ENCODE results near the gene SLC29A1. TPM values are rescaled to one million over a fixed set of nuclear protein-coding genes. Genes with fewer than 3 reads are reported as not detected.

The SLC29A1 gene
- polyA plus RNA-seq, 5 donors, result 21.9 to 33.2 (median 26.2) TPM

Other genes starting within 250 kb of the SLC29A1 start
- 10 to 100 TPM; 28.3 to 43.0 (median 37.2) TPM for gene MRPL14, start 96.1 kb upstream of the SLC29A1 start, polyA plus RNA-seq (ENCODE audit: insufficient read depth in 1 of 5, insufficient read length in 5 of 5, low replicate concordance in 1 of 5)
- 10 to 100 TPM; 26.0 to 38.2 (median 29.5) TPM for gene TMEM63B, start 96.0 kb upstream of the SLC29A1 start, polyA plus RNA-seq (ENCODE audit: insufficient read depth in 1 of 5, insufficient read length in 5 of 5, low replicate concordance in 1 of 5)
- gene CAPN11, start 64.8 kb upstream of the SLC29A1 start, polyA plus RNA-seq (ENCODE audit: insufficient read depth in 1 of 5, insufficient read length in 5 of 5, low replicate concordance in 1 of 5), result under 1 TPM; 0.06 to 0.26 (median 0.12) TPM
- gene MYMX, start 6.7 kb upstream of the SLC29A1 start, polyA plus RNA-seq (ENCODE audit: insufficient read depth in 1 of 5, insufficient read length in 5 of 5, low replicate concordance in 1 of 5), result 1 to 10 TPM in 2 of 5 donors, under 1 TPM in 3; 0.37 to 1.8 (median 0.70) TPM
- gene HSP90AB1, start 23.5 kb downstream of the SLC29A1 start, polyA plus RNA-seq (ENCODE audit: insufficient read depth in 1 of 5, insufficient read length in 5 of 5, low replicate concordance in 1 of 5), result 1,000 to 10,000 TPM; 1,058 to 1,493 (median 1,212) TPM
- 10 to 100 TPM; 38.9 to 49.0 (median 43.2) TPM for gene SLC35B2, start 33.9 kb downstream of the SLC29A1 start, polyA plus RNA-seq (ENCODE audit: insufficient read depth in 1 of 5, insufficient read length in 5 of 5, low replicate concordance in 1 of 5)
- gene NFKBIE, start 42.0 kb downstream of the SLC29A1 start, polyA plus RNA-seq (ENCODE audit: insufficient read depth in 1 of 5, insufficient read length in 5 of 5, low replicate concordance in 1 of 5), result 10 to 100 TPM in 2 of 5 donors, 1 to 10 TPM in 3; 7.2 to 10.1 (median 8.5) TPM
- 1 to 10 TPM in 1 of 5 donors, under 1 TPM in 4; 0.38 to 1.2 (median 0.91) TPM for gene TMEM151B, start 46.9 kb downstream of the SLC29A1 start, polyA plus RNA-seq (ENCODE audit: insufficient read depth in 1 of 5, insufficient read length in 5 of 5, low replicate concordance in 1 of 5)
- 10 to 100 TPM; 14.2 to 17.4 (median 16.5) TPM for gene AARS2, start 89.8 kb downstream of the SLC29A1 start, polyA plus RNA-seq (ENCODE audit: insufficient read depth in 1 of 5, insufficient read length in 5 of 5, low replicate concordance in 1 of 5)
- gene SPATS1, start 119.1 kb downstream of the SLC29A1 start, polyA plus RNA-seq (ENCODE audit: insufficient read depth in 1 of 5, insufficient read length in 5 of 5, low replicate concordance in 1 of 5), result 1 to 10 TPM in 1 of 5 donors, under 1 TPM in 3, not detected in 1; 0.53 to 1.2 (median 0.75) TPM
- 10 to 100 TPM; 27.3 to 40.8 (median 37.5) TPM for gene CDC5L, start 164.1 kb downstream of the SLC29A1 start, polyA plus RNA-seq (ENCODE audit: insufficient read depth in 1 of 5, insufficient read length in 5 of 5, low replicate concordance in 1 of 5)

All from right lung (tissue), 5 donors.